Measurements from ENCODE around the gene MRGPRD.
"Not testable (repeated sequence)": the region's sequence is repeated elsewhere in the genome, so short reads cannot be mapped to it uniquely, and the experiment has no call there.

The MRGPRD gene

GRCh38 chr11:68993546-68993945 is 12.8 kb upstream of the MRGPRD start:
- no peak for DNase-seq (ENCODE audit: low read depth)

DNA sequence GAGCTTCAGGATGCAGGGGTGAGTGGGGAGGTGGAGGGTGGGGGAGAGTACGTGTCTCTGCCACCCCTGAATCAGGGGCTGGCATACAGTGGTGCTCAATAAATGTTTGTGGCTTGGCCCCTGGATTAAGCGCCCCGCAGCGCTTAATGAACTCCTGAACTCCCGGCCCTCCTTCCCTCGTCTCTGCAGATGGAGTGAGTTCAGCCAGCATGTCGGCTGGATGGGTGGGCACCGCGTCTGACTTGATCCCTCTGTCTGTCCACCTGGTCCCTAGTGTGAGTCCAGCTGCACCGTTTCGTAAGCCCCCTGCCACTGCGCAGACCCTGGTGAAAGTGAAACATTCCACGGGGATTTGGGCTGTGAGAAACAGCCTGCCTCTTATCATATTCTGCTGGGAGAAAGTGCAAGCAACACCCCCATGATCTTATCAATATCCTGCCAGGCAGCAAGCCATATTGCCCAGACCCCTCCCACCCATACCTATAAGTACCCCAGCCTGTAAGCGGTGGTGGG is 12.0 kb upstream of the MRGPRD start:
- DNase-seq (ENCODE audit: low read depth): no peak

- no peak for DNase-seq (ENCODE audit: low read depth)
Measured at GRCh38 chr11:68990995-68991780, 10.4 kb upstream of the MRGPRD start.

DNA sequence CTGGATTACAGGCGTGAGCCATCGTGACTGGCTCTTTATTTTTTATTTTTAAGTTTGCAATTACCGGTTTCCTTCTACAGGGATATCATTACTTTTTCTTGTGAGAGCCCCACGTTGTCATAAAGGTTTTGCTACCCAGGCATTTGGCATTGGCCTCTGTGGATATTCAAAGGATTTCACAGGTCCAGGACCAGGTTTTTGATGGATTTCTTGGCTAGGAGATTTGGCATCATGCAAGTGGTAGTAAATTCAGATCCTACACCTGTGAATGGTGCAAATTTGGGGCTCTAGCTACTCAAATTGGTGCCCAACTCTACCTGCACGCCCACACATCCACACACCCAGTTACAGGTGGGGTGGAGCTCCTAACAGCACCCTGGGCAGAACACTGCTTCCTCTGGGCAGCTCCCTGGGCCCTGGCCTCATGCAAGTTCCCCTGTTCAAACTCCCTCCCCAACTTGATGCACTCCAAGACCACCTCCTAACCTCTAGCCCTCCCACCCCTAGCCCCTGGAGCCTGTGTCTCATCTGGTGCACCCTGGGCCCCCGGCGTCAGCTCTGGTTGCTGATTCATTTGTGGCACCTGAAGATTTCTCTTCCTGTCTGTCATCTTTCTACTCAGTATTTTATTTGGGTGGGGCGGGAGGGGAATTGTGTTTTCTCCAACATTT is 9.3 kb upstream of the MRGPRD start:
- DNase-seq (ENCODE audit: low read depth): no peak

- no peak for DNase-seq (ENCODE audit: low read depth)
Measured at GRCh38 chr11:68988491-68988890, 7.7 kb upstream of the MRGPRD start.

DNA sequence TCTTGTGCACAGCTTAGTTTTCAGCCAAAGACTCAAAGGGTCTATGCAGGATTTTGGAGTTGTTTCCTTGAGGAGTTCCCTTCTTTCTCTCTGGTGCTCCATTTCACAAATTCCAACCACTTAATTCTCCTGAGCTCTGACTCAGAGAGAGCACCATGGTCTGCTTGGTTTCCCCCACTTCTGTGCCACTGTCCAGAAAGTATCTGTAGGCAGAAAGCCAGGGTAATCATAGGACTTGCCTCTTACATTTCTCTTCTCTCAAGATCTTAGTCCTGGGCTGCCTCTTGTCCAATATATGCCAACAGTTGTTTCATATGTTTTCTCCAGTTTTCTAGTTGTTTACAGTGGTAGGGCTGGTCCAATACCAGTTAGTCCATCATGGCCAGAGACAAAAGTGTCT is 6.4 kb upstream of the MRGPRD start:
- no peak for DNase-seq (ENCODE audit: low read depth)

DNA sequence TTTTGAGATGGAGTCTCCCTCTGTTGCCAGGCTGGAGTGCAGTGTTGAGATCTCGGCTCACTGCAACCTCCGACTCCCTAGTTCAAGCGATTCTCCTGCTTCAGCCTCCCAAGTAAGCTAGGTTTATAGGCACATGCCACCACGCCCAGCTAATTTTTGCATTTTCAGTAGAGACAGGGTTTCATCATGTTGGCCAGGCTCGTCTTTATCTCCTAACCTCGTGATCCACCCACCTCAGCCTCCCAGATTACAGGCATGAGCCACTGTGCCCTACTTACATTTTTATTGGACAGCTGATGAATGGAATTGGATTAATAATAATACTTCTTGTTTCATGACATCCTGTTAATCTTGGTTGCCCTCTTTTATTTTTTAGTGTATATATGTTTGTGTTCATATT is 3.0 kb upstream of the MRGPRD start:
- no peak for DNase-seq (ENCODE audit: low read depth)

DNA sequence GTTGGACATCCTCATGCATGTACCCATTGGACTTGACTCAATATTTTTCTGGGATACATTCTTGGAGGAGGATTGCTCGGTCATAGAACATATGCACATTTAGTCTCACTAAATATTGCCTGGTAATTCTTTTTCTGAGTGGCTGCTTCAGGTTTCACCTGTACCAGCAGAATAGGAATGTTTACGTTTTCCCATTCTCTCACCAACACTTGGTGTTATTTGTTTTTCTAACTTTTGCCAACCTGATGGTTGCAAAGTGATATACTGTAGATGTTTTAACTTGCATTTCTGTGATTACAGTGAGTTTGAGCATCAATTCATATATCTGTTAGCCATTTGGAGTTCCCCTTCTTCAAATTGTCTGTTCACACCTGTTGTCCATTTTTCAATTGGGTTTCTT is 1.3 kb upstream of the MRGPRD start:
- no peak for DNase-seq (ENCODE audit: low read depth)

DNA sequence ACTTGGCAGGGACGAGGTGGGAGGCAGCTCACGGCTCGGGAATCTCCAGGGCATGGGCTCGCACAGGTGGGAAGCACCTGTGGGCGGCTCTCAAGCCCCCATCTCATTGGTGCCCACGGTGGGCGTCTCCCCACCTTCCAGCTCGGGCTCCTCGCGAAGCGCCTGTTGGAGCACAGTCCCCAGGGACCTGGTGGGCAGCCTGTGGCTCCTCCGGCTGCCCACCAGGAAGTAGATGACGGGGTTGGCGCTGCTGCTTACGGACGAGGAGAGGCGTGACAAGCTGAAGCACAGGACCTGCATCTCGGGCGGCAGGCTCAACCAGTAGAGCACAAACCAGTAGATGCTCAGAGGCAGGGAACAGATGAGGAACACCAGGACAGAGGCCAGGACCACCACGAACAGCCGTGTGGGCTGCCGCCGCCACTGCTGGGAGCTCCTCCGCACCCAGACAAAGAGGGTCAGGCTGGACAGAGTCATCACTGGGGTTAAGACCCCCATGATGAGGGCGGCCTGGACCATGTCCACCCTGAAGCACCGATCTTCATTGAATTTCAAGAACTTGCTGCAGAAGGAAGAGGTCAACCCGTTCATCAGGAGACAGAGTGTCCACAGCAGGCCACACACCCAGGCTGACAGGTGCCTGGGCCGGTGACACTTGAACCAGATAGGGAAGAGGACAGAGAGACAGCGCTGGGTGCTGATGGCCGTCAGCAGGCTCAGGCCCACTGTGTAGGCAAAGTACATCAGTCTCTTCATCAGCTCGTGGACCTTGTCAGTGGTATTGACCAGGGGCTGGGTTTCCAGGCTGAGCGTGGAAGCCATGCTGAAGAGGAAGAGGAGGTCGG is 633 bp downstream of the MRGPRD start:
- no peak for DNase-seq (ENCODE audit: low read depth)

- DNase-seq (ENCODE audit: low read depth): no peak
Measured at GRCh38 chr11:68978931-68979594, 1.7 kb downstream of the MRGPRD start.

DNA sequence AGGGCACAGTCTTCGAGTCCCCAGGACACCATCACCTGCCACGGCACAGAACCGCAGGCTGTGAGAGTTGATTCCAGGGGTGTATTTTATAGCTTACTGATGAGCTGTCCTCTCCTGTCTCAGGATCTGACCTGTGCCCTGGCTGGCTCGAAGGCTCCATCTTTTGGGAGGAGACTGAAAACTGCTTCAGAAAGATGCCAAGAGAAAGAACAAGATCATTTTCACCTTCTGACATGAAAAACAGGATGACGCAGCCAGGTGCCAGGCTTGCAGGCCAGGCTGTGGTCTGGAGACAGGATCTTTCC is 2.2 kb downstream of the MRGPRD start:
- no peak for DNase-seq (ENCODE audit: low read depth)

DNA sequence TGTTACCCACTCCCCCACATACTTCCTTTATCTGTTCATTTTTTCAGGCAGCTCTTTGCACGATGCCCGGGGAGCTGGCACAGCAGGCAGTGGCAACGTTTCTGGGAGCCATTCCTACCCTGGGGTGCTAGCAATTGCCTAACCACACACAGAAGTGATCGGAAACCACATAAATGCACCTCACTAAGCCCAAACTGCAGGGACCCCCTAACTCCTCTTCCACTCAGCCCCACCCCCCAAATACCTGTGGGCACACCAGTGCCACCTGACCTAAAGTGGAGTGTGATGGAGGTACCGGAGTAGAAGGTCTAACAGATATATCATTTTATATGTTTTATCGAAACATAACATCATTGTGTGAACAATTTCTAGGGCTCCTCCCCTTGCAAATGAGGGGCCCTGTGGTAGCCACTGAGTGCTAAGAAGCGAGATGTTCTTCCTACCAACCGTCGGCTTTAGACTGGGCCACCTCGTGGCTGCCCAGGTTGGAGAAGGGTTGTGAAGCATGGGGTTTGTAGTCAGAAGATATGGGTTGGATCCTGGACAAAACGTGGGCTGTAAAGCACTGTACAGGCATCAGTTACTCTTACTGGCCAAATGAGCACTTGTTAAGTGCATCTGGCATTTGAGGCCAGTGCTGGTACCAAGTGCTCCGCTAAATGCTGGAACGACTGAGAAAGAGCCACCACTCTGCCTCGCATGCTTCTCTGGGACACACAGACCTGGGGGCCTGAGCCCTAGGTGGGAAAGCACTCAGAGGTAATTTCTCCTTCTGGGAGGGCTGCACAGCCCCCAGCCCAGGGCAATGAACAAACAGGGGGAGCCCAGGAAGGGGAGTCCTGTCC is 2.8 kb downstream of the MRGPRD start:
- no peak for DNase-seq (ENCODE audit: low read depth)

GRCh38 chr11:68976563-68976962 is 4.2 kb downstream of the MRGPRD start:
- DNase-seq (ENCODE audit: low read depth): no peak

GRCh38 chr11:68976095-68976494 is 4.7 kb downstream of the MRGPRD start:
- DNase-seq (ENCODE audit: low read depth): no peak

- no peak for DNase-seq (ENCODE audit: low read depth)
Measured at GRCh38 chr11:68974421-68975194, 6.2 kb downstream of the MRGPRD start.

GRCh38 chr11:68973706-68974105 is 7.1 kb downstream of the MRGPRD start:
- not testable (repeated sequence) for DNase-seq (ENCODE audit: low read depth)

GRCh38 chr11:68973219-68973618 is 7.6 kb downstream of the MRGPRD start:
- no peak for DNase-seq (ENCODE audit: low read depth)

DNA sequence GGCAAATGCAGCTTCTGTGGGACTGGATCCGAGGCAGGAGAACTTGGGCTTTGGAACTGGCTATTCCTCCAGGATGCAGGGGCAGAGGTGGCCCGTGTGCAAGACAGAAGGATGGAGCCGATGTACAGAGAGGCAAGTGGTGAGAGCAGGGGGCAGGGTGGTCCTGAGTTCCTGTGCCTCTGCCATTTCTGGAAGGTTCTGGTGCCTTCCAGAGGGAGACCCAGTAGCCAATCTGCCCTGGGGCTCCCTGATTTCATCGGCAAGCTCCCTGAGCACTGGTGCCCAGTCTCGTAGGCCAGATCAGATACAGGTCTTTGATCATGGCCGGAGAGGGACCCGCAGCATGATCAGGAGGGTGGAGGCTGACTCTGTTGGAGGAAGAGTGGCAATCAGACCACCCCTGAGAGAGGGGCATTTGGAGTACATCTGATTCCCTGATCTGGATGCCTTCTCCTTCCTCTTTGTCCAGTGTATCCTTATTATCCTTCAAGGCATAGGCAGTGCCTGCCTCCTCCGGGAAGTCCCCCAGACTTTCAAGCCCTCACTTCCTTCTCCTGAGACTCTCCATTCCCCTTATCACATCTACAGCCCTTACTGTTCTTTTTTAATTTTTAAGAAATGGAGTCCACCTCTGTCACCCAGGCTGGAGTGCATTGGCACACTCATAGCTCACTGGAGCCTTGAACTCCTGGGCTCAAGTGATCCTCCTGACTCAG is 9.7 kb downstream of the MRGPRD start:
- no peak for DNase-seq (ENCODE audit: low read depth)

GRCh38 chr11:68969386-68969785 is 11.4 kb downstream of the MRGPRD start:
- DNase-seq (ENCODE audit: low read depth): no peak

Data from T-helper 22 cell (primary cell).